ENCODE data around the gene ETS1.

The ETS1 gene

GRCh38 chr11:128621601-128622501 lies 34.5 kb upstream of the ETS1 start:
- peak overlapping the region; percentile 100 for H3K27ac ChIP-seq (ENCODE audit: low read depth, low read length, poor library complexity, severe bottlenecking)
- no peaks in the 10 kb centered on the region for H3F3A ChIP-seq (ENCODE audit: insufficient read depth, low read length)
- H3K4me1 ChIP-seq (ENCODE audit: insufficient read depth, low read length, severe bottlenecking): peaks cover 100% of the 10 kb centered on the region
- H3K9me2 ChIP-seq (ENCODE audit: low read depth, low read length): no peaks in the 10 kb centered on the region
- H2AFZ ChIP-seq (ENCODE audit: low read length): no peak overlapping the region
- H3K79me2 ChIP-seq (ENCODE audit: insufficient read depth, low read length): no peaks in the 10 kb centered on the region
- H3K9me3 ChIP-seq (ENCODE audit: low read length): no peaks in the 10 kb centered on the region
- H3K4me3 ChIP-seq (ENCODE audit: low read depth, low read length, poor library complexity, severe bottlenecking): peak overlapping the region; percentile 33
- peak overlapping the region; percentile 73 for H3K9ac ChIP-seq (ENCODE audit: low read length)
- no peak for TF ChIP-seq CTCF (IDR thresholded peaks at IDR 0.05; ENCODE audit: low read length)
- no peak for TF ChIP-seq EZH2 (IDR thresholded peaks at IDR 0.05; ENCODE audit: borderline replicate concordance, low read length)
- no peaks in the 10 kb centered on the region for H4K20me1 ChIP-seq (ENCODE audit: insufficient read depth, low read length)
- H3K36me3 ChIP-seq (ENCODE audit: insufficient read depth, low read length): no peaks in the 10 kb centered on the region
- no peaks in the 10 kb centered on the region for H3K27me3 ChIP-seq (ENCODE audit: insufficient read depth, low read length)
- H3K4me2 ChIP-seq (ENCODE audit: low read length): peak overlapping the region; percentile 51

GRCh38 chr11:128620309-128621100 lies 33.1 kb upstream of the ETS1 start:
- peaks cover 100% of the 10 kb centered on the region for H3K4me1 ChIP-seq (ENCODE audit: insufficient read depth, low read length, severe bottlenecking)
- peak overlapping the region; percentile 100 for H3K27ac ChIP-seq (ENCODE audit: low read depth, low read length, poor library complexity, severe bottlenecking)
- H3K79me2 ChIP-seq (ENCODE audit: insufficient read depth, low read length): no peaks in the 10 kb centered on the region
- H2AFZ ChIP-seq (ENCODE audit: low read length): no peak overlapping the region
- H3K9me2 ChIP-seq (ENCODE audit: low read depth, low read length): no peaks in the 10 kb centered on the region
- H3K36me3 ChIP-seq (ENCODE audit: insufficient read depth, low read length): no peaks in the 10 kb centered on the region
- peak overlapping the region; percentile 73 for H3K9ac ChIP-seq (ENCODE audit: low read length)
- TF ChIP-seq CTCF (IDR thresholded peaks at IDR 0.05; ENCODE audit: low read length) (no peak), EZH2 (IDR thresholded peaks at IDR 0.05; ENCODE audit: borderline replicate concordance, low read length) (no peak)
- peak overlapping the region; percentile 33 for H3K4me3 ChIP-seq (ENCODE audit: low read depth, low read length, poor library complexity, severe bottlenecking)
- H3K4me2 ChIP-seq (ENCODE audit: low read length): peak overlapping the region; percentile 51
- H3K27me3 ChIP-seq (ENCODE audit: insufficient read depth, low read length): no peaks in the 10 kb centered on the region
- H3F3A ChIP-seq (ENCODE audit: insufficient read depth, low read length): no peaks in the 10 kb centered on the region
- H3K9me3 ChIP-seq (ENCODE audit: low read length): no peaks in the 10 kb centered on the region
- no peaks in the 10 kb centered on the region for H4K20me1 ChIP-seq (ENCODE audit: insufficient read depth, low read length)

- Histone ChIP-seq H3K9me3 (ENCODE audit: low read length) (no peaks in the 10 kb centered on the region), H3K9me2 (ENCODE audit: low read depth, low read length) (no peaks in the 10 kb centered on the region), H3K27ac (ENCODE audit: low read depth, low read length, poor library complexity, severe bottlenecking) (peak overlapping the region; percentile 100), H3K36me3 (ENCODE audit: insufficient read depth, low read length) (no peaks in the 10 kb centered on the region), H3K4me3 (ENCODE audit: low read depth, low read length, poor library complexity, severe bottlenecking) (peak overlapping the region; percentile 33), H2AFZ (ENCODE audit: low read length) (no peak overlapping the region), H3K27me3 (ENCODE audit: insufficient read depth, low read length) (no peaks in the 10 kb centered on the region), H3K9ac (ENCODE audit: low read length) (peak overlapping the region; percentile 73), H3F3A (ENCODE audit: insufficient read depth, low read length) (no peaks in the 10 kb centered on the region), H3K79me2 (ENCODE audit: insufficient read depth, low read length) (no peaks in the 10 kb centered on the region), H3K4me1 (ENCODE audit: insufficient read depth, low read length, severe bottlenecking) (peaks cover 99% of the 10 kb centered on the region), H3K4me2 (ENCODE audit: low read length) (peak overlapping the region; percentile 51; the same call in 1 of the 2 replicates), H4K20me1 (ENCODE audit: insufficient read depth, low read length) (no peaks in the 10 kb centered on the region)
- TF ChIP-seq CTCF (IDR thresholded peaks at IDR 0.05; ENCODE audit: low read length) (no peak), EZH2 (IDR thresholded peaks at IDR 0.05; ENCODE audit: borderline replicate concordance, low read length) (no peak)
Measured at GRCh38 chr11:128619540-128620308, 32.4 kb upstream of the ETS1 start.

Data from OCI-LY1 (cell line).